KMS-11 (cell line): Measurements from ENCODE around the gene DAB1.

Experiments
- H2AFZ ChIP-seq: fragments of 200-600 bp; sonication (generic); 2 replicates; pipeline ENCODE4 v1.6.1; 2016; ENCODE audit warnings: antibody characterized with exemption, mixed run types, low read depth
- H3K27ac ChIP-seq: fragments of 200-600 bp; sonication (generic); 2 replicates; pipeline ENCODE4 v1.6.1; 2016; ENCODE audit warnings: mild to moderate bottlenecking, mixed run types
- H3K27me3 ChIP-seq: fragments of 200-600 bp; sonication (generic); 2 replicates; pipeline ENCODE4 v1.6.1; 2017; ENCODE audit warnings: mild to moderate bottlenecking, low read depth, mixed run types, moderate library complexity; ENCODE audit not compliant: insufficient read depth
- H3K36me3 ChIP-seq: fragments of 200-600 bp; sonication (generic); 2 replicates; pipeline ENCODE4 v1.6.1; 2017; ENCODE audit warnings: mild to moderate bottlenecking, mixed run types; ENCODE audit not compliant: insufficient read depth
- H3K4me1 ChIP-seq: fragments of 200-600 bp; sonication (generic); 2 replicates; pipeline ENCODE4 v1.6.1; 2016; ENCODE audit warnings: mild to moderate bottlenecking, low read depth, mixed run types; ENCODE audit not compliant: poor library complexity, severe bottlenecking
- H3K4me2 ChIP-seq: fragments of 200-600 bp; sonication (generic); 2 replicates; pipeline ENCODE4 v1.7.0; 2016; ENCODE audit warnings: mild to moderate bottlenecking, mixed run types
- H3K4me3 ChIP-seq: fragments of 200-600 bp; sonication (generic); IDR thresholded peaks from 2 replicates; pipeline ENCODE4 v1.6.1; 2017; ENCODE audit warnings: low read depth, low read length, mixed read lengths; ENCODE audit not compliant: insufficient read depth
- H3K79me2 ChIP-seq: fragments of 200-600 bp; sonication (generic); 2 replicates; pipeline ENCODE4 v1.6.1; 2016; ENCODE audit warnings: low read depth, mixed run types; ENCODE audit not compliant: insufficient read depth
- H3K9ac ChIP-seq: fragments of 200-600 bp; sonication (generic); 2 replicates; pipeline ENCODE4 v1.6.1; 2016; ENCODE audit warnings: mild to moderate bottlenecking, mixed run types
- H4K20me1 ChIP-seq: fragments of 200-600 bp; sonication (generic); 2 replicates; pipeline ENCODE4 v1.6.1; 2016; ENCODE audit warnings: mild to moderate bottlenecking, mixed run types; ENCODE audit not compliant: insufficient read depth
- CTCF ChIP-seq: fragments of 200-600 bp; sonication (generic); conservative IDR thresholded peaks from 2 replicates; pipeline ENCODE4 v1.6.1; 2017; ENCODE audit warnings: low read depth, mild to moderate bottlenecking, antibody characterized with exemption, low read length, moderate library complexity, mixed read lengths

DAB1 gene

GRCh38 chr1:57248830-57249229, 175.0 kb downstream of the DAB1 start:
- Histone ChIP-seq H3K4me2 (no peak overlapping the region), H3K4me3 (no peak overlapping the region), H3K27ac (no peak overlapping the region), H2AFZ (no peak overlapping the region), H3K4me1 (no peaks in the 10 kb centered on the region), H3K9ac (no peak overlapping the region), H3K79me2 (no peaks in the 10 kb centered on the region), H3K27me3 (no peaks in the 10 kb centered on the region), H3K36me3 (no peaks in the 10 kb centered on the region), H4K20me1 (no peaks in the 10 kb centered on the region)
- no peak for TF ChIP-seq CTCF

- H3K4me1 ChIP-seq: no peaks in the 10 kb centered on the region
- no peak for TF ChIP-seq CTCF
- no peaks in the 10 kb centered on the region for H3K27me3 ChIP-seq
Measured at GRCh38 chr1:57238233-57238781, 185.6 kb downstream of the DAB1 start.

GRCh38 chr1:57235730-57236510, 187.9 kb downstream of the DAB1 start:
- H4K20me1 ChIP-seq: no peaks in the 10 kb centered on the region
- no peaks in the 10 kb centered on the region for H3K27me3 ChIP-seq
- no peak overlapping the region for H2AFZ ChIP-seq
- no peaks in the 10 kb centered on the region for H3K4me1 ChIP-seq
- H3K79me2 ChIP-seq: no peaks in the 10 kb centered on the region
- TF ChIP-seq CTCF: no peak
- no peak overlapping the region for H3K4me3 ChIP-seq
- H3K27ac ChIP-seq: no peak overlapping the region
- H3K36me3 ChIP-seq: no peaks in the 10 kb centered on the region
- H3K4me2 ChIP-seq: no peak overlapping the region
- no peak overlapping the region for H3K9ac ChIP-seq

More at GRCh38 chr1:57238233-57238781, 185.6 kb downstream of the DAB1 start:
- Histone ChIP-seq H3K36me3 (no peaks in the 10 kb centered on the region), H3K79me2 (no peaks in the 10 kb centered on the region), H3K9ac (no peak overlapping the region), H3K4me2 (no peak overlapping the region), H3K27ac (no peak overlapping the region), H4K20me1 (no peaks in the 10 kb centered on the region), H2AFZ (no peak overlapping the region), H3K4me3 (no peak overlapping the region)

DNA sequence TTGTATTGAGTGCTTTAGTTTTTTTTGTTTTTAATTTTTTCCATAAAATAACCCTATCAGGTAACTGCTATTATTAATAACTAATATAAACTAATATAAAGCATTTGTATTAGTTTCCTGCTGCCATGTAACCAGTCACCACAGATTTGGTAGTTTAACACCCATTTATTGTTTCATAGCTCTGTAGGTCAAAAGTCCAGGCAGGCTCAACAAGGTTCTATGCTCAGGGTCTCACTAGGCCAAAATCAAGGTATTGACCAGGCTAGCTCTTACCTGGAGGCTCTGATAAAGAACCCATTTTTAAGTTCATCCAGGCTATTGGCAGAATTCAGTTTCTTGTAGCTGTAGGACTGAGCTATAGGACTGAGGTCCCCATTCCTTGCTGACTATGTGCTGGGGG, 189.4 kb downstream of the DAB1 start:
- H4K20me1 ChIP-seq: no peaks in the 10 kb centered on the region
- H3K27me3 ChIP-seq: no peaks in the 10 kb centered on the region
- H3K27ac ChIP-seq: no peak overlapping the region
- no peaks in the 10 kb centered on the region for H3K4me1 ChIP-seq
- no peak overlapping the region for H3K9ac ChIP-seq
- no peak overlapping the region for H3K4me2 ChIP-seq
- H3K36me3 ChIP-seq: no peaks in the 10 kb centered on the region
- no peaks in the 10 kb centered on the region for H3K79me2 ChIP-seq
- H2AFZ ChIP-seq: no peak overlapping the region
- TF ChIP-seq CTCF: no peak
- no peak overlapping the region for H3K4me3 ChIP-seq
